ENCODE data around the gene CLCF1.

The CLCF1 gene

DNA sequence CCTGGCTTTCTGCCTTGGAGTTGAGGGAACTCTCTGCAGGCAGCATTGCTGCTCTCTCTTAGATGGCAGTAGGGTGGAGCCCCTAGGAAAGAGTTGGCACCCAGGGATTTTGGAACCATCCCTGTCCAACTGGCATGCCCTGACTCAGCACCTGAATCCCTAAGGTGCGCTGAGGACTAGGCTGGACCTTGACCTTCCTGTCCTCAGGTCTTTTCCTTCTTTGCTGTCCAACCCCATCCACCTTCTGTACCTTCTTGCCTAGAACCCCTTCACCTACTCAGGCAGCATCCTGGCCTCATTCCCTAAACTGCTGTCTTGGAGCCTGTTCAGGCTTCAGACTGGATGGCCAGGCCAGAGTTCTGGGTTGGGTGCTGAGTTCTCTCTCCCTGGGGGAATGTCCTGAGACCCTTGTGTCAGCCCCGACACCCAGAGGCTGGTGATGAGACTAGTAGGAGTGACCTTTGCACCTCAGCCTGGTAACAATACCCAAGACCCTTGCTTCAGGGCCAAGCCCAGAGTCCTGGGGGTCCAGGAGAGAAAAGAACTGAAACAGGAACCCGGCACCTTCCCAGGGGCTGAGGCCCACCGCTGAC lies 17.5 kb downstream of the CLCF1 start:
- DNase-seq = no peak

DNA sequence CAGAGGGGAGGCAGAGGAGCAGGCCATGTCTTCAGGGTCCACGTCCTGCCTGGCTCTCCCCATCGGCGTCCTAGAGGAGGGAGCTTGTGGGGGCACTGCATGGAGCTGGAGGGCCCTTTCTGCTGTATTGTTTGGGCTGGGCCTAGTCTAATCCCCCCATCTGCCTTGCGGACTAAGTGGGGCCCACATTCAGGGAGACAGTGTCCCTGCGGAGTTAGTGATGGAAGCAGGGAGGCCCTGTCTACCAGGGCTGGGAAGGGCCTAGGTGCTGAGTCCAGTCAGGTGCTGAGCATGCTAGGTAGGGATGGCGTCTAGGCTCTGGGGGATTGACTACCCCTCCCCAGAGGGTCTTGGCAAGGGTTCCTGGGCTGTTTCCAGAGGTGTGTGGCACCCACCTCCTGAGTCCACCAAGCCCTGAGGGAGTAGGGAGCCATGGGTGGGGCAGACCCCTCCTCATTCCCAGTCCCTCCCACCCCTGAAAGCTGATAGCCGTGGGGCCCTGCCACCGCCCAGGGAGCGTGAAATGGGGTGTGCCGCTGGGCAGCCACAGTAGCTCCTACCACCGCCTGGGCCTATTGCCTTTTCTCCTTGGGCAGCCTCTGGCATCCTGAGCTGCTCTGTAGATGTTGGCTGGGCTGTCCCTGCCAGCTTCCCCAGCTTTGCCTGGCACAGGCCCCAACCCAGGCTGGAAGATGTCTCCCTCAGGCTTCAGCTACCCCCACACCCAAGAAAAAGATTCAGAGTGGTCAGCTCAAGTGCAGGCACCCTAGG lies 18.2 kb downstream of the CLCF1 start:
- no peak for DNase-seq

DNA sequence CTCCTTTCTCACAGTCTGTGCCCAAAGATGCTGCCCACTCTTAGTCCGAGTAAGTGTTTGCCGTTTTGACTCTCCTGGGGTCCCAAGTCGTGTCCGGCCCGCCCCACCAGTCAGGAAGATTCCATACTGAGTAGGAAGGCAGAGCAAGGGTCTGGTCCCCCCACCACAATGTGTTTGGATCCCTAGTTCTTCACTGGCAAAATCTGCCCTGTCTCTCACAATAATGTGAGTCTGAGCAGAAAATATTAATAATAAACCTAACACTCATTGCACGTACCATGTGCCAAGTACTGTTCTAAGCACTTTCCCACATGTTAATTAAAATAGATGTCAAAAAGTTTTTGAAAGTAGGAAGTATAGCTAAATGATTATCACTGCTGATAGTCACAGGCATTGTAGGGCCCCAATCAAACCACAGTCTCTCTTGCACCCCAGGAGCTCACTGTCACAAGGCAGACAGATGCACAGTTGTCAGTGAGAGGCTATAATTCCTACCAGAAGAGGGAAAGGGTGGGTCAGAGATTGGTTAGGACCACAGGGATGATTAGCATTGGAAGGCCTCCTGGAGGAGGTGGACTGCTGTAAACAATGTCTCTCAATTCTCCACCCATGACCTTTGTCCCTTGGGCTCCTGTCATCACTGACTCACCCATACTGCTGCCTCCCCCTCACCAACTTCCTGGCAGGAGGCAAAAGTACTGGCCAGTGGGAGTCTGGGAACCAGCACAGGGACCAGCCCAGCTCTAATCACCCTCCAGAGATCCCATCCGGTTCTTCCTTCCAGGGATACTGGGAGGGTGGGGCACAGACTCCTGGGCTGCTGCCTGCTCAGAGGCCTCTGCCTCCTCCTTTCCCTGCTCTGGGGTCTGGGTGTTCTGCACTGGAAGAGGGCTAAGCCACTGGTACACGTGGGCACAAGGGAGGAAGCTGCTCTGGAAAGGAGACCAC lies 19.0 kb downstream of the CLCF1 start:
- DNase-seq = no peak

DNA sequence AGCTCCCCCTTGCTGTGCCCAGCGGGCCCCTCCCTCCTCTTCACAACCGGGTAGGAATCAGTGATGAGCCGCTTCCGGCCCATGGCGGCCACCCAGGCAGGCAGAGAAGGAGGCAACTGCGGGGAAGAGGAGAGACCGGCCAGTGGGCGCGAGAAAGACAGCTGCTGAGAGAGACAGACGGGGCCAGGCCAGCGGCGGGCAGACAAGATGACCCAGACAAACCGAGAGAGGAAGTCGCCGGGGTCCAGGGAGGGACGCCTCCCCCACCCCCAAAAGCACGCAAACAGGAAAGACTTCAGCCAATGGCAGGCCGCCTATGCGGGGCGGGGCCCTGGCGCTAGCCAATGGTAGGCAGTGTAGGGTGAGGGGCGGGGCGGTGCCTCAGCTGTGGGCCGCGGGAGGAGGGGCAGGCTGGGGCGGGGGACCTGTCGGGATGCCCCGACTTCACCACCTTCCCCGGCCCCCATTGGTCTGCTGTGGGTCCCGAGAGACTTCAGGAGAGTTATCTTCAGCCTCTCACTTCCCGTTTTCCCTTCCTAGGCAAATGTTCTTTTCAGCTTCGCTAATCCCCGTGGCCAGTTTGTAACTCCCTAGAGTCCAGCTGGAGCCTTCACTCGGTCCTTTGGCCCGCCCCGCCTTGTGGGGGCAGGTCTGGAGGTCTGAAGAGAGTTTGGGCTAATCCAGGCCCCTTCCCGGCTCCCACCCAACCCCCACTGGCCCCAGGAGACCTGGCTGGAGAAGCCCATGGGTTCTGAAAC lies 19.9 kb downstream of the CLCF1 start, which contains the start of gene POLD4:
POLD4 (minus strand) TSS at position 230 of the 758 bp plus-strand sequence; CDS start at position 83, 147 bp downstream.
- peak; percentile 95 for DNase-seq

DNA sequence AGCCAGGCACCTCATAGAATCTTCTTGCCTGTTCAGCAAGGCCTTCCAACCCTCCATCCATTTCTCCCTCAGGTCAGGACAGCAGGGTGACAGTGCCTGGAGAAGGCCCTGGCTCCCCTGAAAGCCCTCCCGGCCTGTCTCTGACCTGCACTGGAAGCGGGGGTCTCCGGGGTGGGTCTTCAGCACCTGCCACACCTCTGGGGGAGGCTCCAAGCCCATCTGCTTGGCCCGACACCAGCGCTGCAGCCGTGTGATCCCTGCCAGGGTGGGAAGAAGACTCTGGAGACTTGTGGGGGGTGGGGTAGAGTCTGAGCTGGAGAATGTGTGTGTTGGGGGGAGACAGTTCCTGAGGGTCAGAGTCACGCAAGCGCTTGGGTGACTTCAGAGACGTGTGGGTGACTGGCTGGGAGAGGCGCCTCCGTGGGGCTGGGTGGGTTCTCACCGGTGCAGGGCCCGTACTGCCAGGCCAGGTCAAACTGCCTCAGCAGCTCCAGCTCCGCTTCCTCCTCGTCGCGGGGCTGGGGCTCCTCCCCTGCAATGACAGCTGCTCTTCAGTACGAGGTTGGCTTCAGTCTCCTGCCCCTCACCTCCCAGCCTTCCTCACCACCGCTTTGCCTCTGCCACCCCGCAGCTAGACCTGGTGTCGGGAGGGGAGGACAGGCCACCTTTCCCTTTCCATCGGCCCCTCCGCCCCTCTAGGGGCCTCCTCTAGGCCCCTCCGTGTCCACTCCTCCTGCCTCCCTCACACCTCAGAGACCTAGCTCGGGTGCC lies 20.7 kb downstream of the CLCF1 start:
- no peak for DNase-seq

DNA sequence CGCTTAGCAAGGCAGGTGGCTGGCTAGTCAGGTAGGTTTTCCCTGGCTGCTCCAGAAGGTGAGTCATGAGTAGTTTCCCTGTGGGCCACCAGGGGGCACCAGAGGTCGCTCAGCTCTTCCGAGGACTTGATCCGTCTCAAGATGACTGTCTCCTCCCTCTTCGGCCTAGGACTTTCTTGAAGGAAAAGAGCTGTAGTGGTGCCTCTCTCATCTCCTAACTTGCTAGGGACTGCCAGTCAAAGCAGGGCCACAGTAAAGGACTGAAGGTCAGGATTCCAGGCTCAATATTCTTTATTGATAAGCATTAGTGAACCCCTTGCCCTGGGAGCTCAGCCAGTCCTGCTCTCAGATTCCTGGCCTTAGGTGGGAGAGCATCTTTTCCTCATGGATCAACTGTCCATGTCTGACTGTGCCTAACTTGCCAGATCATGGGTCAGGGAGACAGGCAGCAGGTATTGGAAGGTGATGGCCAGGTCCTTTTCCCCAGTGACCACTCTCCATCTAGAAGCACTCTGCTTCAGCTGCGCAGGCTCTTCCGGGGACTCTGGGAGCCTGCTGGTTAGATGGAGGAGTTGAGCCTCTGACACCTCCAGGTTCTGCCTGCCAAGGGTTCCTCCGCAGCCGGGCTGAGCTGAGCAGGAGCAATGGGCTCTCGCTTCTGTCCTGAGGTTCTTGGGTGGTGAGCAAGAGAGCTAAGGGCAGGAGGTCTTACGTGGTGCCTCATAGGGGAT lies 22.0 kb downstream of the CLCF1 start:
- DNase-seq = peak; percentile 48

DNA sequence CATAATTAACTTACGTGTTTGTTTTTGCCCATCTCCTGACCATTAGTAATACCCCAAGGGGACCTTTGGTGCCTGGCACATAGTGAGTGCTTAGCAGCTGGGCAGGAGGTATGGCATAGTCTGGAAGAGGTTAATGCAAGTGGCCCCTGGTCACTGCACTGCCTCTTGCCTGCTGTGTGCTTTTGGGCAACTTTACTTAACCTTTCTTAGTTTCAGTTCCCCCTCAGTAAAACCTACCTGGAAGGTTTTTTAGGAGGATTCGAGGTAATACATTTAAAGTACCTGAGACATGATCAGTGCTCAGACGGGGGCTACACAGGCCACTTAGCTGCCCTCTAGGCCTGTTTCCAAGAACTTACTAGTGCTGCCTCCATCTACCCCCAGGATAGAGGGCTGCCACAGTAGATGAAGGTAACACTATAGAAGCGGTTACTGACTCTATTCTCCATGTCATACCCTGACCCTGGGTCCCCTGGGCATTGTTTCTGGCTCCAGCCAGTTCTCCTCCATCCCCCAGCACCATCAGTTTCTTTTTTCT lies 23.4 kb downstream of the CLCF1 start:
- DNase-seq = no peak

DNA sequence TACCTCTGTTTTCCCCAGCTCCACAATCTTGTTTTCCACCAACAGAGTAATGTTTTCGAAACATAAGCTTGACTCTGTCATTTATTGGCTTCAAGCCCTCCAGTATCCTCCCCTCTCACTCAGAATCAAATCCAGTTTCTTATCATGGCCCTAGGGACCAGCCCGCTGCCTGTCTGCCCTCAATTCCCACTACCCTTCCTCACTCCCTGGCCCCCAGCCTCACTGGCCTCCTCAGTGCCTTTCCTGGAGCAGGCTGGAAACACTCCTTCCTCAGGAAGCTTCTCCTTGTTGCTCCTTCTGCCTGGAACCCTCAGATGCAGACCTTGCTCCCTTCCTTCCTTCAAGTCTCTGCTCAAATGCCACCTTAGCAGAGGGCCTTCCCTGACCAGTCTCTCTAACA lies 23.9 kb downstream of the CLCF1 start:
- no peak for DNase-seq

DNA sequence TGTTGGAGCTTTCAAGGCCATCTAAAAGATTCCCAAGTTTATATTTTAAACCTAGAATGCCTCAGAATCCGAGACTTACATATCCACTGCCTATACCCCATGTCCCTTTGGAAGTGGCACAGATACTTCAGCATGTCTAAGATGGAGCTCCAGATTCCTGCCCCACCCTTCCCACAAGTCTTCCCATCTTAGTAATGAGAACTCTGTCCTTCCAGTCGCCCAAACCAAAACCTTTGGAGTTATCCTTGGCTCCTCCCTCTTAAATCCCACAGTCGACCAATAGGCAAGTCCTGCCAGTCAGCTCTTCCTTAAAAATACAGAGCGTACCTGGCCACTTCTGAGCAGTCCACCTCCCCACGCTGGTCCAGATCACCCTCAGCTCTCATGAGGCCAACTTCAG lies 24.4 kb downstream of the CLCF1 start:
- DNase-seq = no peak

DNA sequence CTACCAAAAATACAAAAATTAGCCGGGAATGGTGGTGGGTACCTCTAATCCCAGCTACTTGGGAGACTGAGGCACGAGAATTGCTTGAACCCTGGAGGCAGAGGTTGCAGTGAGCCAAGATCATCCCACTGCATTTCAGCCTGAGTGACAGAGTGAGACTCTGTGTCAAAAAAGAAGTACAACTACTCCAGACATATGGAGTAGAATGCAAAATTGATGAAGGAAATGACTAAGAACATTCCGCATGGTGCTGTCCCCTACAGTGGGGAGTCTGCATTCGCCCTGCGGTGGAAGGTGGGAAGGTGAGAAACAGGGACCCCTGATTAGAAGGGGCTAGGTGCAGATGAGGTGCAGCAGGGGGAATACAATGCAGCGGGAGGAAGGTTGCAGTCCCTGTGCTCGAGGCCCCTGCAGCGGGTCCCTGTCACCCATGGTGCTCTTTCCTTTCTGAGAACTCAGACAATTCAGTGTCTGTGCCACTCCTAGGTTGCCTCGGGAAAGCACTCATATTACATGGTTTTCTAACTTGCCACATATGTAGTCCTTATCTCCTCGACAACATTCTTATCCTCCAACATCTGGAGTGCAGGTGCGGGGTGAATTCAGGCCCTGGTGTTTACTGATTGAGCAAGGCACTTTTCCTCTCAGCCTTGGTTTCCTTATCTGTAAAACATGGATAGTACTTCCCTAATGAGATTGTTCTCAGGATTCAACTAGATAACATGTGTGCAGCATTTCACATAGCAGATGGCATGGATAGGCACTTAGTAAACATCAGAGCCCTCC lies 25.2 kb downstream of the CLCF1 start:
- DNase-seq = no peak

DNA sequence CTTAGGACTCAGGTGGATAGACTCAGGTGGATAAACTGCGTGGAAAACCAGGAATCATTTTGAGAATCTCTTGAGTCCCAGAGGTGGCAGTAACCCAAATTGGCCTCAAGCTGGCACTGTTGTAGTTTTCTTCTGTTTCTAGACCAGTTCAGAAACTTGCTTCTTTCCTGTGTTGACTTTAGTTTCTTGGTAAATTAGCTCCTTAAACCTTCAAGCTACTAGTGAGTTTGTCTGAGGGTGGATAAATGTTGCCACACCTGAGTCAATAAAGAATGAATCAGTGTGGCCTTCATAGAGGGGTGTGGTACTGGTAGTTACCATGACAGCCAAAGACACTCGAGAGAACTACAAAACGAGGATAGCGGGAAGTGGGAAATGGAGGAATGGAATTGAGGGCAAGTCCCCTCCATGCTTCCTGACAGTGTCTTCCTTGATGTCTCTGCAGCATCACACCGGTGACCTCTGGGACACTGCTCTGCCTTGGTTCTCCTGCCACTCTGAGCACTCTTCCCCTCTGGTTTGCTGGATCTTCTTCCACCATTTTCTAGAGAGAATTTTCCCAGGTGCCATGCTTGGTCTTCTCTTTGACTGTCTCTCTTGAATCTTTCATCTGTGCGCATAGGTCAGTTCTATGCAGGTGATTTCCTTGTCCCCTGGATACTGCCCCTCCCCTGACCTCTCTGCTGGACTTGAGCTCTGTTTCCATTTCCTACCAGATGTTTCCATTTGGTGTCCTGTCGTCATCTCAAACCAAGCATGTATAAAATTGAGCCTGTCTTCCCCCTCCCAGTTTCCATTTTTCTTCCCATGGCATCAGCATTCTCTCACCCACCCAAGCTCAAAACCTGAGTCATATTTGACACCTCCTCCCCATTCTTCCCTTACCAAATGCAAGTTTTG lies 27.2 kb downstream of the CLCF1 start:
- no peak for DNase-seq

DNA sequence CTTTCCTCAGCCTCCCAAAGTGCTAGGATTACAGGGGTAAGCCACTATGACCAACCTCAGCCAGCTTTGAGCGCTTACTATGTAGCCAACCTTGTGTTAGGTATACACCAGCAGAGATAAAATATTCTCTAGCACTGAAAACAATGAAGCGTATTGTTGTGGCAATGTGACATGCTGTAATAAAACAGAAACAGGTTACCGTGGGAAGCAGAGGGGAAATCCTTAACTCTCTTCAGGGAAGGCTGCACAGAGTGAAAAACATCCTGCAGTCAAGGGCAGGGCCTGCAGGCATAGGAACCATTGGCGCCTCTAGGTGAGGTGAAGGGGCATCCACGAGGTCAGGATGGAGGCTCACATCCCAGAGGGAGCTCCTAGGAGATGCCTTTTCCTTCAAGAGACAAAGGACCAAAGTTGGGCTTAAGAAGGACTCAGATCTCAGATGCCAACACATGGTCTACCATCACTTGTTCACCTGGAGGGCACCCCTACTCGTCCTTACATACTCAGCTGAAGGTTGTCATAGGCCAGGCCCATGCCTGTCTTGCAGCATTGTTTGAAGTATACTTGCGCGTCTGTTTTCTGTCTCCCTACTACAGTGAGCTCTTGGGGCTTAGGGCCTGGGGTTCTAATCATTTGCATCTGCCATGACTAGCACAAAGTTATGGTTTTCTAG lies 28.0 kb downstream of the CLCF1 start:
- no peak for DNase-seq

DNA sequence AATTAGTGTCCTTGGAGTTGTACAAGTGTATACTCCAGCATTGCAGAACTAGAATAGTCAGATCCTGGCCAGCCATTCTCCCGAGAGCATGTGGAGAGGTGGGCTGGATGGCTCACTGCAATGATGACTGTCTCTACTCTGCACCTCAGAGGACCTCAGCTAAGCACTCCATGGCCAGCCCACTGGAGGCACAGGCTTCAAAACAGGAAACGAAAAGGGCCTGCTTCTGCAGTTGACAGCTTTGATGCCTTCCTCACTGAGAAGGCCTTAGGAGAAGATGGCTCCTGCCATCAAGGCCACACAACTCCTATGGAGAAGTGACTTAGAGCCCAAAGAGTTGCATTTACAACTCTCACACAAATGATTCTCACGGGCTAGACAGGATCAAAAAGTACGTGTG lies 29.1 kb downstream of the CLCF1 start:
- no peak for DNase-seq

DNA sequence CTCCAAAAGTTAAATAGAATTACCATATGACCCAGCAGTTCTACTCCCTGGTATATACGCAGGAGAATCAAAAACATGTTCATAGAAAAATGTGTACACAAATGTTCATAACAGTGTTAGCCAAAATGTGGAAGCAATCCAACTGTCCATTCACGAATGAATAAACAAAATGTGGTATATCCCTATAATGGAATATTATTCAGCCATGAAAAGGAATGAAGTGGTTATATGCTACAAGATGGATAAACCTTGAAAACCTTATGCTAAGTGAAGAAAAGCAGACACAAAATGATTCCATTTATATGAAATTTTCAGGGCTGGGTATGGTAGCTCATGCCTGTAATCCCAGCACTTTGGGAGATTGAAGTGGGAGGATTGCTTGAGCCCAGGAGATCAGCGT lies 36.1 kb downstream of the CLCF1 start:
- DNase-seq = no peak

DNA sequence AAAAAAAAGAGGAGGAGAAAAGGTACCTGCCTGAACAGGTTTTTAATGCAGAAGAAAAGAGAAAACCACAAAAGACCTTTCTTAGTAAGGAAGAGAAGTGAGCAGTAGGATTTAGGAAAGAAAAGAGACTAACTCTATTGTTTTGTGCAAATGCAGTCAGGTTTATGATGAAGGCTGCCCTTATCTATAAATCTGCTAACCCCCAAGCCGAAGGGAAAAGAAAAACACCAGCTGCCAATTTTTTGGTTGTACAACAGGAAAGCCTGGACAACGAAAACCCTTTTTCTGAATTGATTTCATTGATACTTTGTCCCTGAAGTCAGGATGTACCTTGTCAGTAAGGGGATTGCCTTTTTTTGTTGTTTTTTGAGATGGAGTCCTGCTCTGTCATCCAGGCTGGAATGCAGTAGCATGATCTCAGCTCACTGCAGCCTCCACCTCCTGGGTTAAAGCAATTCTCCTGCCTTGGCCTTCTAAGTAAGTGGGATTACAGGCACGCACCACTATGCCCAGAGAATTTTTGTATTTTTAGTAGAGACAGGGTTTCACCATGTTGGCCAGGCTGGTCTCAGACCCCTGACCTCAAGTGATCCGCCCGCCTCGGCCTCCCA lies 41.2 kb downstream of the CLCF1 start:
- no peak for DNase-seq

DNA sequence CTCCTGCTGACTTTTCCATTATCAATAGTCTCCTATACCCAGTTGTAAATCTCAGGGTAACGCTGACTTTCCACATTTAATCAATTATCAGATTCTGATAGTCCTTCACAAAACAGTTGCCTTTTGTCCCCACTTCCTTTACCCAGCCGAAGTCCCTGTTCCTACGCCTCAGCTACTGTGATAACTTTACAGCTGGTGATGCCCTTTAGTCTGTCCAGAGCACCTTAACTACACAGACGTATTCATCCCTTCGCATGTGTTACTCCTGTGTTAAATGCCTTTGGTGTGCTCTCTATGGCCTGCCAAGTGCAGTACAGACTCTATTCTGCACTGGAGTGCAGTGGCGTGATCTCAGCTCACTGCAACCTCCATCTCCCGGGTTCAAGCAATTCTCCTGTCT lies 49.9 kb downstream of the CLCF1 start:
- no peak for DNase-seq

DNA sequence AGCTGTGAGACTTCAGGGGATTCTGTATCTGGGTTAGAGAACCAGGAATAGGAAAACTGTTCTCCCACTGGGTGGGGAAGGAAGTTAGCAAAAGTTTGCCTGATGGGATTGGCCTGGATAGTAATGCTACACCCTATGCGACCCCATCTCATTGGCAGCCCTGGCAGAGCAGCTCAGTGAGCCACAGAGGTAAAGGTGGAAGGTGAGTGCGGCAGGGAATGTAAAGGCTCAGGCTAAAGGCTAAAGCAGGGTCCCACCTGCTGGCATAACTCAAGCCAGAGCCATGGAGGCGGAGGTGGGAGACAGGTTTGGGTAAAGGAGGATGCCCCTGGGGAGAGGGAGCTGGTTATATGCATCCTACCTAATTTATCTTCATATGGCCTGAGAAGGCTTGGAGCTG lies 51.3 kb downstream of the CLCF1 start:
- no peak for DNase-seq

DNA sequence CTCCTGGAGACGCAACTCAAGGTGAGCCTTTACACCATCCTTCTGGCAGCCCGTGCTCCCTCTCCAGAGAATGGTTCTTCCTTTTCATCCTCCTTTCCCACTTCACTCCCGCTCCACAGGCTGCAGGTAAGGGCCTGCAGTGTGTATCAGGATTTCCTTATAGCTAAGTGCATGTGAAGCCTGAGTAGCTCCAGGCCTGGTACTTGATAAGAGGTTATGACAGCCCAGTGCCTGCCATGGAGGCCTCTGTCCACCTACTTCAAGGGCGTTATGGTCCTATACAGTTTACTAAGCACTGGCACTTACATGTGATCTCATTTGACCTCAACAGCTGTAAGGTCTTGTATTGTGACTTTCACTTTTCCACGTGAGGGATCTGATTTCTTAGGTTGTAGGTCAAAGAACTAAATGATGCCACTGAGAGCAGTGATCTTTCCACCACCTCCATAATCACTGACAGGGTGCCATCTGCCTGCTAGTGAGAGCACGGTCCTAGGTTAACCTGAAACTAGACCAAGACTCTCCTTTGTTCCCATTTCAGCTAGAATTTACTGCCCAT lies 52.0 kb downstream of the CLCF1 start:
- no peak for DNase-seq
